ENCODE data around the gene RAD51B. TPM values are rescaled to one million over a fixed set of nuclear protein-coding genes. Genes with fewer than 3 reads are reported as not detected.

Gene RAD51B
- total and polyA plus RNA-seq, 2 of the 13 experiments (the other 11 are each of a cell fraction or from before 2014, with no cell fraction given), result 7.0 to 9.5 TPM

DNA sequence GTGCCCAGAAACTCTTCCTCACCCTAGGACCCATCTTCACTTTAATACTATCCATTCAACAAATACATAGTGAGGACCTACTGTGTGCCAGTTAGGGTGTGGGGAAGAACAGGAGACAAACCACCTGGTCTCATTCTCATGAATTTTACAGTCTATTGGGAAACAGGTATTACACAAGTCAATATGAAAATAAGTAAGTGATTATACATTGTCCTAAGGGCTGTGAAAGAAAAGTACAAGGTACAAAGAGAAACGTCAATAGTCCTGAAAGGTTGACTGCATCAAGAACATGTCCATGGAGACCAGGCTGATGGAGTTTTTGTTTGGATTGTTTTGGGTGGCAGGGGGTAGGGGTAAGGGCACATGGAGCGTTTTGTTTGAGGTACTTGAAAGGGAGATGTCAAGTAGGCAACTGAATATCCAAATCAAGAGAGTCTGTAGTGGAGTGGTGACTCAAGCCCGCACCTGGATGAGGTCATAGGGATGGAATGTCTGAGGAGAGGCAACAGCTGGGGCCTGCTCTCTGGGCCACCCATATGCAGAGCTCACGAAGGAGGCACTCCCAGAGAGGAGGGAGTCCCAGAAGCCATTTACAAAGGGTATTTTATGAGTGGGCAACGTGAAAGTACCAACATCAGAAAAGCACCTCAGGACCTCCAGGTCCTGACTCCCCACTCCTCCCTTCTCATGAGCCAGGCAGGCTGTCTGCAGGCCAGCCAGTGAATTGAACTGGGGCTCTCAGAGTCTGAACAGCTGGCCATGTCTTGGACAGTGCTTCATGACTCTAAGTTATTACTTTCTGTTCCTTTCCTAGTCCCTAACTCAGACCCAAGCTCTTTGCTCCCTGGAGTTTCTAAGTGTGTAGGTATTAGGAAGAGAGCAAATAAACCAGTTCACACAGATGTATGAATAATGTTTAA lies 701.3 kb downstream of the RAD51B start (continued):
- TF ChIP-seq, protein P1, sequence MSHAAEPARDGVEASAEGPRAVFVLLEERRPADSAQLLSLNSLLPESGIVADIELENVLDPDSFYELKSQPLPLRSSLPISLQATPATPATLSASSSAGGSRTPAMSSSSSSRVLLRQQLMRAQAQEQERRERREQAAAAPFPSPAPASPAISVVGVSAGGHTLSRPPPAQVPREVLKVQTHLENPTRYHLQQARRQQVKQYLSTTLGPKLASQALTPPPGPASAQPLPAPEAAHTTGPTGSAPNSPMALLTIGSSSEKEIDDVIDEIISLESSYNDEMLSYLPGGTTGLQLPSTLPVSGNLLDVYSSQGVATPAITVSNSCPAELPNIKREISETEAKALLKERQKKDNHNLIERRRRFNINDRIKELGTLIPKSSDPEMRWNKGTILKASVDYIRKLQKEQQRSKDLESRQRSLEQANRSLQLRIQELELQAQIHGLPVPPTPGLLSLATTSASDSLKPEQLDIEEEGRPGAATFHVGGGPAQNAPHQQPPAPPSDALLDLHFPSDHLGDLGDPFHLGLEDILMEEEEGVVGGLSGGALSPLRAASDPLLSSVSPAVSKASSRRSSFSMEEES (CRISPR knock-in tag; IDR thresholded peaks at IDR 0.05), result no peak
- TF ChIP-seq ZFP82 (CRISPR knock-in tag; IDR thresholded peaks at IDR 0.05; ENCODE audit: borderline replicate concordance), result peak; percentile 75; the same call in 1 of the 2 replicates
- TF ChIP-seq YY1 (IDR thresholded peaks at IDR 0.05; ENCODE audit: insufficient read depth, insufficient replicate concordance, low read depth, low read length), result no peak
- 0 out of 2 replicates have a peak, but pooled peaks have one; percentile 32 for TF ChIP-seq ZNF317 (CRISPR knock-in tag; IDR thresholded peaks at IDR 0.05)
- TF ChIP-seq JUN (CRISPR knock-in tag; IDR thresholded peaks at IDR 0.05), result peak; percentile 91
- no peak for TF ChIP-seq MZF1 (CRISPR knock-in tag; IDR thresholded peaks at IDR 0.05; ENCODE audit: borderline replicate concordance)
- TF ChIP-seq HCFC1 (IDR thresholded peaks at IDR 0.05; ENCODE audit: low read depth, low read length), result no peak
- TF ChIP-seq NFKBIZ (CRISPR knock-in tag; IDR thresholded peaks at IDR 0.05), result no peak
- TF ChIP-seq TCF7 (IDR thresholded peaks at IDR 0.05; ENCODE audit: low read depth), result peak; percentile 19; the same call in 1 of the 2 replicates
- TF ChIP-seq TEAD3 (CRISPR knock-in tag; optimal IDR thresholded peaks at IDR 0.05; ENCODE audit: borderline replicate concordance), result peak; percentile 45
- TF ChIP-seq SNAPC2 (CRISPR knock-in tag; IDR thresholded peaks at IDR 0.05), result no peak
- no peak for TF ChIP-seq ZSCAN20 (CRISPR knock-in tag; IDR thresholded peaks at IDR 0.05; ENCODE audit: borderline replicate concordance)
- TF ChIP-seq MAFF (IDR thresholded peaks at IDR 0.05; ENCODE audit: low read depth, low read length), result no peak
- TF ChIP-seq ZSCAN9 (CRISPR knock-in tag; IDR thresholded peaks at IDR 0.05; ENCODE audit: borderline replicate concordance), result no peak
- TF ChIP-seq POLR2AphosphoS5 (IDR thresholded peaks at IDR 0.05; ENCODE audit: low read depth, low read length), result peak; percentile 38; the same call in 1 of the 2 replicates
- no peak for TF ChIP-seq DNMT1 (CRISPR knock-in tag; IDR thresholded peaks at IDR 0.05)
- TF ChIP-seq, protein P2, sequence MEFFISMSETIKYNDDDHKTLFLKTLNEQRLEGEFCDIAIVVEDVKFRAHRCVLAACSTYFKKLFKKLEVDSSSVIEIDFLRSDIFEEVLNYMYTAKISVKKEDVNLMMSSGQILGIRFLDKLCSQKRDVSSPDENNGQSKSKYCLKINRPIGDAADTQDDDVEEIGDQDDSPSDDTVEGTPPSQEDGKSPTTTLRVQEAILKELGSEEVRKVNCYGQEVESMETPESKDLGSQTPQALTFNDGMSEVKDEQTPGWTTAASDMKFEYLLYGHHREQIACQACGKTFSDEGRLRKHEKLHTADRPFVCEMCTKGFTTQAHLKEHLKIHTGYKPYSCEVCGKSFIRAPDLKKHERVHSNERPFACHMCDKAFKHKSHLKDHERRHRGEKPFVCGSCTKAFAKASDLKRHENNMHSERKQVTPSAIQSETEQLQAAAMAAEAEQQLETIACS (CRISPR knock-in tag; IDR thresholded peaks at IDR 0.05), result no peak
- TF ChIP-seq JARID2 (CRISPR knock-in tag; IDR thresholded peaks at IDR 0.05; ENCODE audit: insufficient replicate concordance), result no peak
- no peak for TF ChIP-seq KLF15 (CRISPR knock-in tag; IDR thresholded peaks at IDR 0.05; ENCODE audit: borderline replicate concordance)
- no peak for TF ChIP-seq RARG (CRISPR knock-in tag; IDR thresholded peaks at IDR 0.05; ENCODE audit: low read depth)
- TF ChIP-seq ZBTB8A (CRISPR knock-in tag; IDR thresholded peaks at IDR 0.05; ENCODE audit: borderline replicate concordance, low read depth), result no peak
- TF ChIP-seq, protein P3, sequence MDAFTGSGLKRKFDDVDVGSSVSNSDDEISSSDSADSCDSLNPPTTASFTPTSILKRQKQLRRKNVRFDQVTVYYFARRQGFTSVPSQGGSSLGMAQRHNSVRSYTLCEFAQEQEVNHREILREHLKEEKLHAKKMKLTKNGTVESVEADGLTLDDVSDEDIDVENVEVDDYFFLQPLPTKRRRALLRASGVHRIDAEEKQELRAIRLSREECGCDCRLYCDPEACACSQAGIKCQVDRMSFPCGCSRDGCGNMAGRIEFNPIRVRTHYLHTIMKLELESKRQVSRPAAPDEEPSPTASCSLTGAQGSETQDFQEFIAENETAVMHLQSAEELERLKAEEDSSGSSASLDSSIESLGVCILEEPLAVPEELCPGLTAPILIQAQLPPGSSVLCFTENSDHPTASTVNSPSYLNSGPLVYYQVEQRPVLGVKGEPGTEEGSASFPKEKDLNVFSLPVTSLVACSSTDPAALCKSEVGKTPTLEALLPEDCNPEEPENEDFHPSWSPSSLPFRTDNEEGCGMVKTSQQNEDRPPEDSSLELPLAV (CRISPR knock-in tag; conservative IDR thresholded peaks at IDR 0.05; ENCODE audit: low read depth), result no peak
- TF ChIP-seq ZFAT (CRISPR knock-in tag; conservative IDR thresholded peaks at IDR 0.05), result no peak
- TF ChIP-seq SRF (IDR thresholded peaks at IDR 0.05; ENCODE audit: low read depth, low read length), result no peak

Data from HepG2 (cell line).